Gastroesophageal sphincter (tissue), 3 donors: Measurements from ENCODE around the gene PSTPIP1.

Experiments
- CTCF ChIP-seq, 4 experiments: fragments of 200-600 bp in 2 of 4; fragments of 450-650 bp in 2 of 4; sonication (generic) in 1 of 4; IDR thresholded peaks; one replicate each; pipeline ENCODE4 v1.5.1; 2017 to 2019; ENCODE audit warnings: antibody characterized with exemption in 4 of 4, mild to moderate bottlenecking in 2 of 4, moderate library complexity in 2 of 4
- EP300 ChIP-seq: sonication (generic); formaldehyde crosslinking; IDR thresholded peaks from one replicate; pipeline ENCODE4 v1.6.1; 2017; ENCODE audit warnings: antibody characterized with exemption, mild to moderate bottlenecking
- POLR2A ChIP-seq, 2 donors: fragments of 450-650 bp; IDR thresholded peaks; one replicate each; pipeline ENCODE4 v1.6.1; 2017; ENCODE audit warnings: antibody characterized with exemption in 2 of 2, mild to moderate bottlenecking in 2 of 2, moderate library complexity in 1 of 2

GRCh38 chr15:77075528-77075927 is 80.6 kb downstream of the PSTPIP1 start:
- TF ChIP-seq POLR2A (IDR thresholded peaks at IDR 0.05) (no peak), CTCF (IDR thresholded peaks at IDR 0.05) (no peak), EP300 (no peak)
